Effector memory CD4-positive, alpha-beta T cell (primary cell): ENCODE measurements around the gene SPTBN5.

Source experiments
- DNase-seq, 3 donors: peaks; one replicate each; pipeline ENCODE4 v3.0.0-alpha.2; 2020
- H3K27ac ChIP-seq: 2 replicates; pipeline ENCODE4 v1.7.0; 2013; ENCODE audit warnings: mild to moderate bottlenecking, low read length, moderate library complexity; ENCODE audit not compliant: insufficient read depth, poor library complexity, severe bottlenecking
- H3K27me3 ChIP-seq: replicated peaks from 2 replicates; pipeline ENCODE4 v1.7.0; 2013; ENCODE audit warnings: mild to moderate bottlenecking, low read length; ENCODE audit not compliant: insufficient read depth, control insufficient read depth, poor library complexity, severe bottlenecking
- H3K36me3 ChIP-seq: 2 replicates; pipeline ENCODE4 v1.7.0; 2013; ENCODE audit warnings: mild to moderate bottlenecking, low read length, moderate library complexity; ENCODE audit not compliant: control insufficient read depth, insufficient read depth
- H3K4me1 ChIP-seq: 2 replicates; pipeline ENCODE4 v1.7.0; 2013; ENCODE audit warnings: low read length, mild to moderate bottlenecking; ENCODE audit not compliant: control insufficient read depth, insufficient read depth, poor library complexity, severe bottlenecking
- H3K4me3 ChIP-seq: 2 replicates; pipeline ENCODE4 v1.7.0; 2013; ENCODE audit warnings: low read length, low read depth, mild to moderate bottlenecking; ENCODE audit not compliant: insufficient read depth, poor library complexity, severe bottlenecking
- H3K9me3 ChIP-seq: 2 replicates; pipeline ENCODE4 v1.7.0; 2013; ENCODE audit warnings: mild to moderate bottlenecking, low read length, moderate library complexity; ENCODE audit not compliant: control insufficient read depth

The SPTBN5 gene

GRCh38 chr15:41869770-41870688 is 23.8 kb downstream of the SPTBN5 start:
- Histone ChIP-seq H3K36me3 (no peaks in the 10 kb centered on the region), H3K4me3 (no peak overlapping the region), H3K4me1 (peaks cover 6% of the 10 kb centered on the region), H3K27me3 (no peaks in the 10 kb centered on the region), H3K9me3 (no peaks in the 10 kb centered on the region), H3K27ac (no peak overlapping the region)
- DNase-seq: no peak

GRCh38 chr15:41868321-41868720 is 25.5 kb downstream of the SPTBN5 start:
- Histone ChIP-seq H3K36me3 (no peaks in the 10 kb centered on the region), H3K27ac (no peak overlapping the region), H3K4me1 (peaks cover 6% of the 10 kb centered on the region), H3K27me3 (no peaks in the 10 kb centered on the region), H3K4me3 (no peak overlapping the region), H3K9me3 (no peaks in the 10 kb centered on the region)
- no peak for DNase-seq

DNA sequence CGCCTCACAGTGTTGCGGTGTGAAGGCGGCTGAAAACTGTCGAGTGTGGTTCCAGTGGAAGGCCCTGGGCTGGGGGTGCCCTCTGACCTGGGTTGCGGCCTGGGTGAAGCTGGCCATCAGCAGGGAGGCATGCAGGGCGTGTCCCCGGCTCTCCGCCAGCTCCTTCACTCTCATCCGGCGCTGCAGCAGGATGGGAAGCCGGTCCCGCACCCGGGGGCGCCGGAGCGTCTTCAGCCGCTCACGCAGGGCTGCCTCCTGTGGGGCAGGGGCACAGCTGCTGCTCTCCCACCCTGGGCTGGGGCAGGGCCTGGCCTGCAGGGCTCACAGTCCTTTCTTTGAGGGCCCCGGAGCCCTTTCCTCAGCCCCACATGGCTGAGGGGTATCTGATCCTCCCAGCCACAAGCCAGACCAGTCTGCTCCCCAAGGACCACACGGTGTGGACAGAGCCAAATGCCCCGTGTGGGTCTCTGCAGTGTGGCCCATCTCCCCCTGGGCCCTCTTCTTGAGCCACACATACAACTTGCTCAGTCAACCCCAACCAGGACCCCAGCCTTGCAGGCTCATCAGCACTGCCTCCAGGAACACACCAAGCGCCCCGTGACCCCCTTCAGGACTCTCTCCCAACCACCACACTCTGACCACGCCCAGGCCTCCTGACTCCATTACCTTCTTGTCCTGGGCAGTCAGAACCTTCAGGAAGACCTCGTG is 26.8 kb downstream of the SPTBN5 start:
- no peak overlapping the region for H3K4me3 ChIP-seq
- H3K4me1 ChIP-seq: peaks cover 6% of the 10 kb centered on the region
- no peak for DNase-seq
- no peak overlapping the region for H3K27ac ChIP-seq
- no peaks in the 10 kb centered on the region for H3K36me3 ChIP-seq
- no peaks in the 10 kb centered on the region for H3K27me3 ChIP-seq
- no peaks in the 10 kb centered on the region for H3K9me3 ChIP-seq

DNA sequence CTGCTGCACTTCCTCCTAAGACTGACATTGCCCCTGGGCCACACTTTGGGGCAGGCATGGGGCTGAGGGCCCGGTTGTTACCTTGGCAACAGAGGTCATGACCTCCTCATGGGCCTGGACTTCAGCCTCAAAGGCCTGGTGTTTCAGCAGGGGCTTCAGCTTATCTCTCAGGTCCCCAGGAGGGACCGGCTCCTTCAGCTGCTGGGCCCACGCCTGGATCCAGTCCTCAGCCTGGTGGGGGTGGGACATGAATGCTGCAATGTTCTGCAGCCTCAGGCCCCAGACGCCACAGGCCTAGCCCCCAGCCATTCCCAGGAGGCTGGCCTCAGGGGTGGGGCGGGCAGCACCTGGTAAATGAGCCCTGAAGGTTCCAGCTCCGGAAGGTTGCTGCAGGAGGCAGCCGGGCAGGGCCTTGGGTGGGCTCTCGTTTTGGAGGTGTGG is 27.6 kb downstream of the SPTBN5 start:
- no peak overlapping the region for H3K4me3 ChIP-seq
- peaks cover 6% of the 10 kb centered on the region for H3K4me1 ChIP-seq
- no peak overlapping the region for H3K27ac ChIP-seq
- H3K27me3 ChIP-seq: no peaks in the 10 kb centered on the region
- no peaks in the 10 kb centered on the region for H3K36me3 ChIP-seq
- DNase-seq: no peak
- H3K9me3 ChIP-seq: no peaks in the 10 kb centered on the region

- Histone ChIP-seq H3K4me1 (peaks cover 6% of the 10 kb centered on the region), H3K27me3 (peaks cover under 1% of the 10 kb centered on the region), H3K4me3 (no peak overlapping the region), H3K9me3 (no peaks in the 10 kb centered on the region), H3K36me3 (no peaks in the 10 kb centered on the region), H3K27ac (no peak overlapping the region)
- DNase-seq: no peak
These were observed 28.3 kb downstream of the SPTBN5 start for GRCh38 chr15:41865490-41866055.

DNA sequence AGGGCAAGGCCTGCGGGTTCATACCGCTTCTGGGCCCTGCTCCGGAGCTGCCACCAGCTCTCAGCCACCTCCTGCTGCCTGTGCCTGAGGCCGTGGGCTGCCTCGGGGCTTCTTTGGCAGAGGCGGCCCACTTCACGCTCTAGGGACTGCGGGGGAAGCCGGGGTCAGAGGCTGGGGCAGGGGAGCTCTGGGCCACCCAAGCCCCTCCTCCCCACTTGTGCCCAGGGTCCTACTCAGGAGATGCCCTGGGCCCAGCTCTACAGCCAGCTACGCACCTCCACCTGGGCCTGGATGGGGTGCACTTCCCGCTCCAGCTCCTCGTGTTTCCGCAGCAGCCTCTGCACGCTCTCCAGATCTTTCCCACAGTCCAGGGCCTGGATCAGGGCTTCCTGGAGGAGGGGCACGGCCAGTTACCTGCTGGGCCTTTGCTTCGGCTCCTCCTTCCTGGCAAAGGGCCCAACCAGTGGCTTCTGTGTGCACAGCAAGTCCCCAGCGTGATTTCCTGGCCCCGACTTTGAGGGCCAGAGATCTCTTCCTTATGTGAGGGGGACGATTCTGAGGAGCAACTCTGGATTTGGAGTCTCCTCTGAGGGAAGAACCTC is 31.2 kb downstream of the SPTBN5 start:
- no peak overlapping the region for H3K4me3 ChIP-seq
- no peak for DNase-seq
- H3K9me3 ChIP-seq: no peaks in the 10 kb centered on the region
- H3K27ac ChIP-seq: no peak overlapping the region
- H3K4me1 ChIP-seq: no peaks in the 10 kb centered on the region
- peaks cover 2% of the 10 kb centered on the region for H3K27me3 ChIP-seq
- no peaks in the 10 kb centered on the region for H3K36me3 ChIP-seq

GRCh38 chr15:41861736-41862356 is 32.0 kb downstream of the SPTBN5 start:
- H3K27ac ChIP-seq: no peak overlapping the region
- peaks cover 2% of the 10 kb centered on the region for H3K27me3 ChIP-seq
- no peaks in the 10 kb centered on the region for H3K36me3 ChIP-seq
- no peak overlapping the region for H3K4me3 ChIP-seq
- no peaks in the 10 kb centered on the region for H3K9me3 ChIP-seq
- no peaks in the 10 kb centered on the region for H3K4me1 ChIP-seq
- no peak for DNase-seq

GRCh38 chr15:41860049-41860828 is 33.6 kb downstream of the SPTBN5 start:
- H3K27me3 ChIP-seq: peaks cover 2% of the 10 kb centered on the region
- no peak for DNase-seq
- no peak overlapping the region for H3K27ac ChIP-seq
- H3K36me3 ChIP-seq: no peaks in the 10 kb centered on the region
- H3K9me3 ChIP-seq: no peaks in the 10 kb centered on the region
- H3K4me1 ChIP-seq: no peaks in the 10 kb centered on the region
- H3K4me3 ChIP-seq: no peak overlapping the region

- H3K36me3 ChIP-seq: no peaks in the 10 kb centered on the region
- H3K9me3 ChIP-seq: no peaks in the 10 kb centered on the region
- H3K4me3 ChIP-seq: no peak overlapping the region
- H3K27ac ChIP-seq: no peak overlapping the region
- no peak for DNase-seq
- no peaks in the 10 kb centered on the region for H3K4me1 ChIP-seq
- H3K27me3 ChIP-seq: peaks cover 2% of the 10 kb centered on the region
These were observed 35.1 kb downstream of the SPTBN5 start for GRCh38 chr15:41858756-41859155.
